GM12878 (cell line): ENCODE measurements around the gene RAB44. TPM values are rescaled to one million over a fixed set of nuclear protein-coding genes. Genes with fewer than 3 reads are reported as not detected.
A peak's percentile ranks its signal among the peaks of the same experiment; 100 is the strongest.

Source experiments
- E4F1 ChIP-seq: fragments of 450-650 bp; IDR thresholded peaks from 2 replicates; pipeline ENCODE4 v1.6.1; 2018; ENCODE audit warnings: borderline replicate concordance, mild to moderate bottlenecking; ENCODE audit not compliant: partially characterized antibody
- ETV6 ChIP-seq, 2 experiments: fragments of 450-650 bp in 1 of 2; IDR thresholded peaks in 1 of 2; conservative IDR thresholded peaks in 1 of 2; 2 replicates each; pipeline ENCODE4 v1.6.1; 2014; ENCODE audit warnings: antibody characterized with exemption in 1 of 2, borderline replicate concordance in 1 of 2, low read depth in 1 of 2, mild to moderate bottlenecking in 1 of 2, moderate library complexity in 1 of 2
- FOXM1 ChIP-seq: IDR thresholded peaks from 2 replicates; pipeline ENCODE4 v1.6.1; 2012; ENCODE audit warnings: low read depth, mild to moderate bottlenecking, inconsistent platforms, low read length, moderate library complexity
- IKZF1 ChIP-seq: fragments of 450-650 bp; conservative IDR thresholded peaks from 2 replicates; pipeline ENCODE4 v1.6.1; 2017; ENCODE audit warnings: antibody characterized with exemption, mild to moderate bottlenecking
- IKZF2 ChIP-seq, 2 experiments: fragments of 450-650 bp; IDR thresholded peaks; 2 replicates each; pipeline ENCODE4 v1.6.1; 2017; ENCODE audit warnings: mild to moderate bottlenecking in 2 of 2, moderate library complexity in 2 of 2
- MAX ChIP-seq: IDR thresholded peaks from 2 replicates; pipeline ENCODE4 v1.6.1; 2012; ENCODE audit warnings: low read depth, low read length, improper control_type of control experiment
- MTA3 ChIP-seq: IDR thresholded peaks from 2 replicates; pipeline ENCODE4 v1.6.1; 2012; ENCODE audit warnings: low read length, inconsistent platforms, borderline replicate concordance
- NBN ChIP-seq: fragments of 450-650 bp; IDR thresholded peaks from 2 replicates; pipeline ENCODE4 v1.6.1; 2016
- NFIC ChIP-seq: IDR thresholded peaks from 2 replicates; pipeline ENCODE4 v1.6.1; 2012; ENCODE audit warnings: low read depth, mild to moderate bottlenecking, inconsistent platforms, low read length, moderate library complexity
- NKRF ChIP-seq: fragments of 450-650 bp; conservative IDR thresholded peaks from 2 replicates; pipeline ENCODE4 v1.6.1; 2017; ENCODE audit warnings: mild to moderate bottlenecking, moderate library complexity
- NR2C2 ChIP-seq: IDR thresholded peaks from 2 replicates; pipeline ENCODE4 v1.6.1; 2011; ENCODE audit warnings: borderline replicate concordance, low read depth; ENCODE audit not compliant: control insufficient read depth, insufficient read length
- PML ChIP-seq: IDR thresholded peaks from 2 replicates; pipeline ENCODE4 v1.6.1; 2012; ENCODE audit warnings: low read length, inconsistent platforms
- TAF1 ChIP-seq: IDR thresholded peaks from 2 replicates; pipeline ENCODE4 v1.6.1; 2011; ENCODE audit warnings: mild to moderate bottlenecking, low read depth, low read length, borderline replicate concordance
- USF1 ChIP-seq: IDR thresholded peaks from 2 replicates; pipeline ENCODE4 v1.6.1; 2011; ENCODE audit warnings: borderline replicate concordance, low read depth, mild to moderate bottlenecking, moderate library complexity, mixed read lengths, low read length; ENCODE audit not compliant: insufficient read depth; ENCODE audit errors: extremely low read length
- USF2 ChIP-seq: IDR thresholded peaks from 2 replicates; pipeline ENCODE4 v1.6.1; 2011; ENCODE audit warnings: low read depth, low read length, improper control_type of control experiment, borderline replicate concordance
- ZNF592 ChIP-seq: fragments of 450-650 bp; IDR thresholded peaks from 2 replicates; pipeline ENCODE4 v1.6.1; 2017; ENCODE audit warnings: mild to moderate bottlenecking, moderate library complexity
- polyA plus RNA-seq, 11 experiments: library from polyadenylated mRNA; depleted of rRNA in 4 of 11; unstranded in 6 of 11; stranded (reverse) in 5 of 11; fragments of >200 nt; fragmentation: Nextera tagmentation in 4 of 11; fragmentation: Illumina TruSeq in 1 of 11; extraction: Ambion mirVana in 4 of 11; extraction: Trizol in 1 of 11; gene quantifications; 1 replicate in 1 of 11; 2 replicates in 10 of 11; pipeline versions ENCODE4 v1.2.1 to v1.2.3, GENCODE V29; 2011 to 2016; ENCODE audit warnings: inconsistent platforms in 2 of 11, missing spikeins in 2 of 11, low read depth in 1 of 11
- total RNA-seq, 4 experiments: library from RNA; depleted of rRNA in 3 of 4; stranded (reverse); fragments of >200 nt in 3 of 4; fragmentation: Illumina TruSeq in 1 of 4; extraction: Trizol in 1 of 4; gene quantifications; 2 replicates each; pipeline versions ENCODE4 v1.2.1 to v1.2.3, GENCODE V29; 2013 to 2021

The RAB44 gene
- total and polyA plus RNA-seq, 10 of the 15 experiments (the other 5 are each of a cell fraction or from before 2014, with no cell fraction given): 0.01 to 0.08 (median 0.05) TPM; not detected in 2

- TF ChIP-seq E4F1 (no peak), TAF1 (no peak), ETV6 (conservative IDR thresholded peaks at IDR 0.05 in 1 of 2, IDR thresholded peaks at IDR 0.05 in 1 of 2; ENCODE audit: borderline replicate concordance in 1 of 2, low read depth in 1 of 2) (peak in 1 of 2 experiments; percentile 61; a peak in 1 of 4 replicates), NFIC (peak; percentile 70; the same call in 1 of the 2 replicates), NR2C2 (no peak), NBN (peak; percentile 53; the same call in 1 of the 2 replicates), USF1 (peak; percentile 18), IKZF1 (peak; percentile 83), ZNF592 (no peak), PML (no peak; the same call in 1 of the 2 replicates), FOXM1 (peak; percentile 42; the same call in 1 of the 2 replicates), MAX (peak; percentile 23; the same call in 1 of the 2 replicates), USF2 (no peak), IKZF2 (IDR thresholded peaks at IDR 0.05) (peak; percentile 87 to 89; a peak in 3 of 4 replicates), MTA3 (peak; percentile 60; the same call in 1 of the 2 replicates), NKRF (0 out of 2 replicates have a peak, but pooled peaks have one; percentile 30)
These were observed 15.1 kb upstream of the RAB44 start (continued) for GRCh38 chr6:36682328-36683144.
